Measurements from ENCODE around the gene SPECC1L.
A peak's percentile ranks its signal among the peaks of the same experiment; 100 is the strongest.

The SPECC1L gene

DNA sequence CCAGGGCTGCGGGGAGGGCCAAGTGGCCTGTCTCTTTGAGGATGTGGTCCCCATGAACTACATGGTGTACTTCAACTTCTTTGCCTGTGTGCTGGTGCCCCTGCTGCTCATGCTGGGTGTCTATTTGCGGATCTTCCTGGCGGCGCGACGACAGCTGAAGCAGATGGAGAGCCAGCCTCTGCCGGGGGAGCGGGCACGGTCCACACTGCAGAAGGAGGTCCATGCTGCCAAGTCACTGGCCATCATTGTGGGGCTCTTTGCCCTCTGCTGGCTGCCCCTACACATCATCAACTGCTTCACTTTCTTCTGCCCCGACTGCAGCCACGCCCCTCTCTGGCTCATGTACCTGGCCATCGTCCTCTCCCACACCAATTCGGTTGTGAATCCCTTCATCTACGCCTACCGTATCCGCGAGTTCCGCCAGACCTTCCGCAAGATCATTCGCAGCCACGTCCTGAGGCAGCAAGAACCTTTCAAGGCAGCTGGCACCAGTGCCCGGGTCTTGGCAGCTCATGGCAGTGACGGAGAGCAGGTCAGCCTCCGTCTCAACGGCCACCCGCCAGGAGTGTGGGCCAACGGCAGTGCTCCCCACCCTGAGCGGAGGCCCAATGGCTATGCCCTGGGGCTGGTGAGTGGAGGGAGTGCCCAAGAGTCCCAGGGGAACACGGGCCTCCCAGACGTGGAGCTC, 170.2 kb downstream of the SPECC1L start:
- no peak for DNase-seq

GRCh38 chr22:24441406-24442351, 171.0 kb downstream of the SPECC1L start:
- no peak for DNase-seq

GRCh38 chr22:24442352-24442744, 171.7 kb downstream of the SPECC1L start:
- no peak for DNase-seq

GRCh38 chr22:24443668-24444067, 173.0 kb downstream of the SPECC1L start:
- no peak for DNase-seq

DNA sequence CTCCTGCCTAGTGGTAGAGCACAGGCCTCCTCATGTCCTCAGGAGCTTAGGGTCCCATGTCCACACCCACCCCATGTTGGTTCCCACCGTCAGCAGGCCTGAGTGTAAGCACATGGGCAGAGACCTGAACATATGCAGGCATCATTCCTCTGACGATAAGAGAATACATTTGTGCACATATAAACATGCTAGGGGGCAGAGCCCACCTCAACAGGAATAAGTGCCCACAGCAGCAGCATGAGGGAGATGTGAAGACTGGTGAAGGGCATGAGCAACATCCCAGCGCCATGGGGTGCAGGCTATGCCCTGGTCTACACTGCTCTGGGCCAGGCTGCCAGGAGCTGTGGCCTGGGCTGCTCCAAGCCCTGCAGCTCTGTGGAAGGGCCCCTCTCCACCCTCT, 173.6 kb downstream of the SPECC1L start:
- DNase-seq = no peak

DNA sequence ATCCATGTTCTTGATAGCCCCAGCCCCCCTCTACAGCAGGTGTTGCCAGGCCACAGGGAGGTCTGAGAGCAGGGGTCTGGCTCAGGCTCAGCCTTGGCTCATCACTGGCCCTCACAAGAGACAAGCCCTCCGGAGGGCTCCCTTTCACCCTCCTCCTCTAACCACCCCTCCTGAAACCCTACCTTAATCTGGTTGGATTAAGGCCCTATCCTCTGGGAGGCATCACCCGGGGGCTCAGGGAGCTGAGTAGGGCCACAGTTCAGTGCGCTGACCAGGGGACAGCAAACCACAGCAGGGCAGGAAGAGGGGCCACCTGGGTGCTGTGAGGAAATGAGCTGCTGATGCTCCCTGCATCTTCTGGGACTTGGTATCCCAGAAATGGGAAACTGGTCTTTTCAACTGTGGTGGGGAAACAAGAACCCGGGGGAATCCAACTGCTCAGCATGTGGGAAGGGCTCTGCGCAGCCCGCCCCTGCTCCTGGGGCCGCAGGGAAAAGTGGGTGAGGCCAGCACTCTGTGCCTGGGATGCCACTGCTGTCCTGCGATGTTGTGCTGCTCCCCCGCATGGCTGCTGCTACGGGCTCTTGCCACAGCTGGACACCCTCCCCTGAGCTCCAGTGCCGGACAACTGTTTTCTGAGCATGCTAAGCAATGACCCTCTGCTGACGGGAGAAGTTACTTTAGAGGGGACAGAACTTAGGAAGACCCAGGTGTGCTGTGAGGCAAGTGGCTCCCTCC, 174.3 kb downstream of the SPECC1L start:
- no peak for DNase-seq

DNA sequence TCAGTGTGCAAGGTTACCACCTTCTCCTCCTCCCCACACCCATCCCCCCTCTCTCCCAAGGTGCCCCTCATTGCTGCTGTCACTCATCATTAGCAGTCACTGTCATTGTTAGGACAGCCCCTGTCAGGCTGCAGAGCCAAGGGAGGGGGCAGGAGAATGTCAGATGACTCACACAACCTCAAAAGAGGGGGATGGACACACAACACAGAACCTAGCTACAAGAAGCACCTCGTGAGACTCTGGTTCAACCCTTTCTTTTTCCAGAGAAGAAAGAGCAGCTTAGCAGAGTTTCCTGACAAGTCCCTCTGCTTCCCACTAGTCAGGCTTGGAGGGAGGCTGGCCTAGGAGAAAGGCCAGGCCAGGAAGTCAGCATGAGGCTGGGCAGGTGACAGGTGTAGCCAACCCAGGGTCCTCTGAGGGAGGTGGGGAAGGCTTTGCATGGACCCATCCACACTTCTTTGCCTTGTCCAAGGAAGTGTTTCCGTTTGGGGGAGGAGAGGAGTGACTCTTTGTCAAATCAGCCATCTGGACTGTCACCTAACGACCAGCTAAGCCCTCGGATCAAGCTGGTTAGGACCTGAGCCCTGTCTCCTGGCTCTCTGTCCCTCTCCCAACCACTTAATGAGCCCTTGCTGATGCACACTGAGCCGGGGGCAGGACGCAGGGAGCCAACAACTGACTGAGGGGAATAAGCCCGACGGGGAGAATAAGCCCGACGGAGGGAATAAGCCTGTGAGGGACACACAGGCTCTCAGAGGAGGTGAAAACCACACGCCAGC, 175.0 kb downstream of the SPECC1L start:
- DNase-seq = no peak

GRCh38 chr22:24446260-24446611, 175.6 kb downstream of the SPECC1L start:
- DNase-seq = no peak

GRCh38 chr22:24450610-24451009, 180.0 kb downstream of the SPECC1L start:
- no peak for DNase-seq

GRCh38 chr22:24451162-24451561, 180.5 kb downstream of the SPECC1L start:
- no peak for DNase-seq

- no peak for DNase-seq
Observed at GRCh38 chr22:24453853-24454252, 183.2 kb downstream of the SPECC1L start.

GRCh38 chr22:24455039-24455438, 184.4 kb downstream of the SPECC1L start:
- no peak for DNase-seq

DNA sequence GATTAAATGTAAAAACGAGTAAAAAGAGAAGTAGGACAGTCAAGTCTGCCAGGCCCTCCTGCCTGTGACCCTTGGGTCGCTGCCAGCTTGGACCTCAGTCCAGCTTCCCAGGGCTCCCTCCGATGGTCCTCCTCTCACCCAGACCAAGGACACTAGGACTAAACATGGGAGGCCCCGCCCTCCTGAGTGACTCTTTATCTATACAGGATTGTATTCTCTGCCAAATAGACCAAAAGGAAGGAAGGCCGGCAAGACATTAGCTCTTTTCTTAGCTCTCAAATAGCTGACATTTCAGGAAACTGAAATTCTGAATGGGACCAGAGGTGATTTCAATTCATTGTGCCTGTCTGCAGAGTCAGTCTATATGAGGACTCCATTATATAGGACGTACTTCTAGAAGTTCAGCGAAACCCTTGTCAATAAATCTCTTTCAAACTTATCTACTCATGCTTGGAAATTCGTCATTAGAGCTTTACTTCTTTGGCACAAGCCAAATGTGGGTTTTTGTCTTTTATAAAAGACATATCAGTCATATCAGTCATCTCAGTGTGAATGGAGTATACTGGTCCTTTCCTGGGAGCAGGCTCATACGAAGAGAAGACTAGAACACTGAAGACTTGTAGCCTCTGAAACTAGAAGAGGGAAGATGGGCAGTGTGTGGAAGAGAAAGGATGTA, 185.3 kb downstream of the SPECC1L start:
- DNase-seq = peak in 1 of 58 donors; percentile 20

- no peak for DNase-seq
Observed at GRCh38 chr22:24457894-24458420, 187.3 kb downstream of the SPECC1L start.

DNA sequence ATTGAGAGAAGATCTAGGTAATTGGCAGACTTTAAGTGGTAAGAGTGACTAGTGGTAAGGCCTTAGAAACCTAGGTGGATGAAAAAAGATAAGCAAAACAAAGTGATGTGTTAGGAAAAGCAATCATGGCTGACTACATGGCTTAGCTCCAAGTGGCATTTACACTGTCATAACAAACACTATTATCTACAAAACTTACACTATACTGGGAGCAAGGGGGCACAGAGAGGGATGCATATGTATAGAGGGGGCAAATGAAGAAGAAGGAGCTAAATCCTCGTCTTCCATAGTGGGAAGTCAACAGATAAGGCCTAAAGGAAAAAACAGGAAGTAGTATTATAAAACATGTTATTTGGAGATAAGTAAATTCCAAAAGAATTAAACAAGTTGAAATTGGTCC, 189.3 kb downstream of the SPECC1L start:
- no peak for DNase-seq

DNA sequence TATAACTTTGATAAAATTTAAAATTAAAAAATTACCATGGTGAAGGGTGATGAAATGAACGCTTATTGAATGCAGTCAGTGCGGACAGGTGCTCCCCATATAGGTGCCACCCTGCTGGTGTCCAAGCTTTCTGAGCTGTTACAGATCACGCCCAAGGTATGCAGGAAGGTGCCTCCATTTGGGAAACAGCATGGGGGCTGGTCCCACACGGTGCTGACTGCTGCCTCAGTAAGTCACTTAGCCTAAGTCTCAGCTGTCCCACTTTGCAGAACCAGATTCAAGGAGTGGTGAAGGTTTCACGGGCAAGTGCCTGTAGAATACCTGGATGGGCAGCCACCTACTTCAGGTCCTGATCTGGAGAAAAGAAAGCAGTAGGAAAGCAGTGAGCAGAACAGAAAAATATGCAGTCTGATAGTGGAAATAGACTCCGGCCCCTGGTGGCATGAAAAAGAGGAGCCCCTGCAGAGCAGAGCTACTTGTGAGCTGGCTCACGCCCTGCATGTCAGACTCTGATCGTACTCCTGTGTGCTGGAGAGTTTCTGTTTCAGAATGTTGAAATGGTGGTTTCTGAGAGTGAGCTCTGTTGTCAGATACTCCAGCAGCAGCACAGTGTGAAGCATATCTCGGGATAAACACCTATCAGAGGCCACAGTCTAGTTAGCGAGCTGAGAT, 189.9 kb downstream of the SPECC1L start:
- no peak for DNase-seq

- no peak for DNase-seq
Observed at GRCh38 chr22:24463071-24463760, 192.6 kb downstream of the SPECC1L start.

DNA sequence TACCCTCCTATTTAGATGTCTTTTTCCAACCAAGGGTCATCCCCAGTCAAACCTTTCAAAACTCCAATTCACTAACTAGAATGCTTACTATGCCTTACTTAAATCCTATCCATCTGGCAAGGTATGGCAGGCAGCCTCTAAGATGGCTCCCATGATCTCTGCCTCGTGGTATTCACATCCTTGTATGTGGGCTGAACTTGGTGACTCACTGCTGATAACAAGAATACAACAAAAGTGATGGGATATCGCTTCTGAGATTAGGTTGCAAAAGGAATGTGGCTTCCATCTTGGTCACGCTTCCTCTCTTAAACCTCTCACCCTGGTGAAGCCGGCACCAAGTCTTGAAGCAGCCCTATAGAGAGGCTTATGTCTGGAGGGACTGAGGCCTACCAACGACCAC, 194.9 kb downstream of the SPECC1L start:
- DNase-seq = no peak

DNA sequence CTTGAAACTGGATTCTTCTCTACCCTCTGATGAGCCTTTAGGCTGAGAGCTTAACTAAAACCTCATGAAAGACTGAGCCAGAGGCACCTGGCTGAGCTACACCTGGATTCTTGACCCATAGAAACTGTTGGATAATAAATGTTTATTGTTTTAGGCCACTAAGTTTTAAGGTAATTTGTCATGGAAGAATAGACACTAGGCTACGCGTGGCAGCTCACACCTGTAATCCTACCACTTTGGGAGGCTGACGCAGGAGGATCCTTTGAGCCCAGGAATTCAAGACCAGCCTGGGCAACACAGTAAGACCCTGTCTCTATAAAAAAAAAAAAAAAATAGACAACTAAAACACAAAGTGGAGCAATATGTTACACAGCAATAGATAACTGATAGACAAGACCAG, 195.3 kb downstream of the SPECC1L start:
- no peak for DNase-seq
